AG09309 (cell line): Measurements from ENCODE around the gene PCSK7.

Source experiments
- DNase-seq: peaks from one replicate; pipeline ENCODE4 v3.0.0-alpha.2; 2010; ENCODE audit warnings: low read depth
- H3K4me3 ChIP-seq: 2 replicates; pipeline ENCODE4 v1.5.1; 2011; ENCODE audit warnings: mild to moderate bottlenecking, low read depth, low read length, moderate library complexity; ENCODE audit not compliant: control insufficient read depth
- TF ChIP-seq, protein P1 (sequence below): IDR thresholded peaks from 2 replicates; pipeline ENCODE4 v1.5.1; 2011; ENCODE audit warnings: mild to moderate bottlenecking, low read depth, low read length, inconsistent platforms; ENCODE audit not compliant: insufficient read depth, control insufficient read depth; ENCODE audit errors: missing control alignments

PCSK7 gene

DNA sequence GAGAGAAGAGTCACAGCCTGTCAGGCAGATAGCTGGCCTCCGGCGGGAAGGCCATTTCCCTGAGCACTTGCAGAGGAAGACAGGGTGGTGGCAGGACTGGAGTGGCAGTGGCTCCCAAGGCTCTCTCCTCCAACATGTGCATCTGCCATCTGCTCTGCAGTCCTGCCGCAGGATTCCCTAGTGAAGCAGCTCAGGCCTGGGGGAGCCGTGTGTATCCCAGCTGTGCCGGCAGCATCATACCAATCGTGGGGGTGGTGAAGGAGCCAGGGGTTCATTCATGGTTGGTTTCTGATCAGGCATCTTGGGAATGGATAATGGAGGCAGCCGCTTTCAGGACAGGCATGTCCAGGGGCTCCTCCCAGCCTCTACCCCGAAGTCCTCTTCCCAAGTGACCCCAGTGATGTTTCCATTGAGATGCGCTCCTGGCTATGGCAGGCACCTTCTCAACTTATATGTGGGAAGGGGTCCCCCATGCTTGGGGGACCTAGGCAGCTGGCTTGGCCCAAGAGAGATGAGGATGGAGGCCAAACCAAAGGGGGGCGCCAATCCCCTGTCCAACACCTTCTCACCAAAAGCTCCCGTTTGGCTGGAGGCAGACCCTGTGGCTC is 26.6 kb downstream of the PCSK7 start:
- no peak for DNase-seq
- TF ChIP-seq, protein P1, sequence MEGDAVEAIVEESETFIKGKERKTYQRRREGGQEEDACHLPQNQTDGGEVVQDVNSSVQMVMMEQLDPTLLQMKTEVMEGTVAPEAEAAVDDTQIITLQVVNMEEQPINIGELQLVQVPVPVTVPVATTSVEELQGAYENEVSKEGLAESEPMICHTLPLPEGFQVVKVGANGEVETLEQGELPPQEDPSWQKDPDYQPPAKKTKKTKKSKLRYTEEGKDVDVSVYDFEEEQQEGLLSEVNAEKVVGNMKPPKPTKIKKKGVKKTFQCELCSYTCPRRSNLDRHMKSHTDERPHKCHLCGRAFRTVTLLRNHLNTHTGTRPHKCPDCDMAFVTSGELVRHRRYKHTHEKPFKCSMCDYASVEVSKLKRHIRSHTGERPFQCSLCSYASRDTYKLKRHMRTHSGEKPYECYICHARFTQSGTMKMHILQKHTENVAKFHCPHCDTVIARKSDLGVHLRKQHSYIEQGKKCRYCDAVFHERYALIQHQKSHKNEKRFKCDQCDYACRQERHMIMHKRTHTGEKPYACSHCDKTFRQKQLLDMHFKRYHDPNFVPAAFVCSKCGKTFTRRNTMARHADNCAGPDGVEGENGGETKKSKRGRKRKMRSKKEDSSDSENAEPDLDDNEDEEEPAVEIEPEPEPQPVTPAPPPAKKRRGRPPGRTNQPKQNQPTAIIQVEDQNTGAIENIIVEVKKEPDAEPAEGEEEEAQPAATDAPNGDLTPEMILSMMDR, result no peak

DNA sequence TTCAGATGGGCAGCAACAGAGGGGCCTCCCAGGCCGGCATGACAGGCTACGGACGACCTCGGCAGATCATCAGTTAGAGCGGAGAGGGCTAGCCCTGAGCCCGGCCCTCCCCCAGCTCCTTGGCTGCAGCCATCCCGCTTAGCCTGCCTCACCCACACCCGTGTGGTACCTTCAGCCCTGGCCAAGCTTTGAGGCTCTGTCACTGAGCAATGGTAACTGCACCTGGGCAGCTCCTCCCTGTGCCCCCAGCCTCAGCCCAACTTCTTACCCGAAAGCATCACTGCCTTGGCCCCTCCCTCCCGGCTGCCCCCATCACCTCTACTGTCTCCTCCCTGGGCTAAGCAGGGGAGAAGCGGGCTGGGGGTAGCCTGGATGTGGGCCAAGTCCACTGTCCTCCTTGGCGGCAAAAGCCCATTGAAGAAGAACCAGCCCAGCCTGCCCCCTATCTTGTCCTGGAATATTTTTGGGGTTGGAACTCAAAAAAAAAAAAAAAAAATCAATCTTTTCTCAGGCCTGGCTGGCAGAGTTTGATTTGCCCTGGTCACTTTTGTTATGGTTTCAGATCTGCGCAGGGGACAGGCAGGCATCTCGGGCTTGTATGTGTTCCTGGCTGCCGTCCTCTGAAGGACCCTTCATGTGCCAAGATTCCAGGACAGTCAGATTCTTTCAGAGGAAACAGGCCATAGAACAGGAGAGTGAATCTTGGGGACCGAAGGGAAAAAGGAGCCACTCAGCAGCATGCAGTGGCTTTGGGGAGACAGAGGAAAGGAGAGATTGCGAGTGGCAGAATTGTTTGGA is 27.4 kb downstream of the PCSK7 start:
- TF ChIP-seq, protein P1, result no peak
- H3K4me3 ChIP-seq, result no peak overlapping the region
- no peak for DNase-seq

More for the DNA sequence above, 26.6 kb downstream of the PCSK7 start:
- H3K4me3 ChIP-seq, result no peak overlapping the region

DNA sequence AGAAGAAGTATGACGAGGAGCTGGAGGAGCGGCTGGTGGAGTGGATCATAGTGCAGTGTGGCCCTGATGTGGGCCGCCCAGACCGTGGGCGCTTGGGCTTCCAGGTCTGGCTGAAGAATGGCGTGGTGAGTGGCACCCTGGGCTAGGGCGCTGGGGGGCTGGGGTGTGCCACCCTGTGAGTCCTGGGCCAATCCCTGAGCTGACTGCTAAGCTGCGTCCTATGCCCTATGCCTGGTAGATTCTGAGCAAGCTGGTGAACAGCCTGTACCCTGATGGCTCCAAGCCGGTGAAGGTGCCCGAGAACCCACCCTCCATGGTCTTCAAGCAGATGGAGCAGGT is 28.8 kb downstream of the PCSK7 start:
- DNase-seq, result no peak
- TF ChIP-seq, protein P1, result no peak
- no peak overlapping the region for H3K4me3 ChIP-seq

DNA sequence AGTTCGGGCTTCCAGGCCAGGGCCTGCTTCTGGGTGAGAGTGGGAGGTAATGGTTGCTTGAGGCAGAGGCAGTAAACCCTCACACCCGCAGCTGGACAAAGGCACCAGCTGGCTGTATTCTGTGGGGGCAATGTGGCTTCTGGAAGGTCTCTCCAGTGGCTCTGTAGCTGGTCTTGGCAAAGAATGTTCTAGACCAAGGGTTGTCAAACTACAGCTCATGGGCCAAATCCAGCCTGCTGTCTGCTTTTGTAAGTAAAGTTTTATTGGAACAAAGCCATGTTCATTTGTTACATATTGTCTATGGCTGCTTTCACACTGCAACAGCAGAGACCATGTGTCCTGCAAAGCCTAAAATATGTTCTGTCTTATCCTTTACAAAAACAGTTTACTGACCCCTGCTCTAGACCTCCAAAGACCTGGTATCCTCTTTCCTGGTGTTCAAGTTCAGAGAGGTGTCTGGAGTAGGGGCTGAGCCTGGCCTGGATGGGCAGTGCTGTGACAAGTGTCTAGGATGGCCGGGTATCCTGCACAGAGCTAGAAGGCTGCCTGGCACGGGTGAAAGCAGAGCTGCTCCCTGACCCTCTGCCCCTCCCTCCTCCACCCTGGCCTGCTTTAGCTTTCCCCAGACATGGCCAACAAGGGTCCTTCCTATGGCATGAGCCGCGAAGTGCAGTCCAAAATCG is 29.3 kb downstream of the PCSK7 start:
- TF ChIP-seq, protein P1, result no peak

DNA sequence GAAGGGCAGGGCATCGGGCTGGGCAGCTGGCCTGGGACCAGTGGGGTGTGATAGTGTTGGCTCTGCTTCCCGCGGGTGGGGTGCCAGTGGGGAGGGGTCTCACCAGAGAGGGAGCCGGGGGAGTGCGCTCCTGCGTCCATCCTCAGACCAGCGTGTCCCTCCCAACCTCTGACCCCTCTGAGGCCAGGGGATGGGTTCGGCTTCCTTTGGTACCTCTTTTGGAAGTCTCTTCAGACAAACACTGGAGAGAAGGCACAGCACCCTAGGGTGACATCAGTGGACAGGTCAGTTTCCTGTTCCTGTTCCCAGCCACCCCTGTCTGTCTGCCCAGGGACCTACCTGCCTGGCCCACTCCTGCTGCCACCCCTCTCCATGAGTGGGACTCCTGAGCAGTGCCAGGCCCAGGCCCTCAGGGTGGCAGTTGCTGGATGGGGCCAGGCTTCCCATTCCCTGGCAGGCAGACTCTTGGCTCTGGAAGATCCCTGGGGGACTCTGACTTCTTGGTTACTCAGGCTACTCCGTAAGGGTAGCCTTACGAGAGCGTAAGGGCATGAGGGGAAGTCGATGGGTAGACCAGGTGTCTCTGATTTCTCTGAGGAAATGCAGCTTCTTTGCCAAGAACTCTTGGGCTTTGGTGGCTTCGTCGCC is 30.1 kb downstream of the PCSK7 start:
- peak overlapping the region; percentile 63 for H3K4me3 ChIP-seq
- TF ChIP-seq, protein P1, result no peak
- no peak for DNase-seq

More for the DNA sequence above, 29.3 kb downstream of the PCSK7 start:
- DNase-seq, result no peak
- peak overlapping the region; percentile 63 for H3K4me3 ChIP-seq
